IgD-negative memory B cell (primary cell): ENCODE measurements around the gene COQ2. TPM values are rescaled to one million over a fixed set of nuclear protein-coding genes. Genes with fewer than 3 reads are reported as not detected.
"Not testable (repeated sequence)": the region's sequence is repeated elsewhere in the genome, so short reads cannot be mapped to it uniquely, and the experiment has no call there.

Source experiments
- H3K27ac Mint-ChIP-seq, 3 donors: one replicate each; pipeline ENCODE4 v1.8.0; 2020 to 2022; ENCODE audit warnings: mild to moderate bottlenecking in 3 of 3, mixed read lengths in 3 of 3, moderate library complexity in 1 of 3
- H3K27me3 Mint-ChIP-seq: one replicate; pipeline ENCODE4 v1.8.0; 2021; ENCODE audit warnings: mixed read lengths
- H3K36me3 Mint-ChIP-seq: one replicate; pipeline ENCODE4 v1.8.0; 2020; ENCODE audit warnings: mild to moderate bottlenecking, mixed read lengths
- H3K4me1 Mint-ChIP-seq, 3 donors: one replicate each; pipeline ENCODE4 v1.8.0; 2020 to 2022; ENCODE audit warnings: mixed read lengths in 3 of 3, mild to moderate bottlenecking in 1 of 3
- H3K4me3 Mint-ChIP-seq, 4 donors: one replicate each; pipeline ENCODE4 v1.8.0; 2020 to 2022; ENCODE audit warnings: mild to moderate bottlenecking in 4 of 4, mixed read lengths in 4 of 4, moderate library complexity in 3 of 4
- H3K9me3 Mint-ChIP-seq, 3 donors: one replicate each; pipeline ENCODE4 v1.8.0; 2020 to 2021; ENCODE audit warnings: mixed read lengths in 3 of 3, mild to moderate bottlenecking in 1 of 3
- polyA plus RNA-seq: library from polyadenylated mRNA; unstranded; fragments of 300-500 nt; fragmentation: Illumina TruSeq; gene quantifications from one replicate; pipeline ENCODE4 v1.2.3, GENCODE V29; 2021

The COQ2 gene
- 9.8 TPM for polyA plus RNA-seq

GRCh38 chr4:83284193-83285054, at the start of gene COQ2:
COQ2 (minus strand) TSS chr4:83284798; CDS start chr4:83284764, 34 bp downstream.
- H3K4me3 Mint-ChIP-seq, result peak within 1 kb of the TSS; percentile 90 to 100 (median 97)
- peaks cover 25 to 33% (median 29%) of the 10 kb centered on the region in 3 donors for H3K4me1 Mint-ChIP-seq
- H3K27ac Mint-ChIP-seq, result peak within 1 kb of the TSS; percentile 92 to 99 (median 93)
- H3K9me3 Mint-ChIP-seq, result no peaks in the 10 kb centered on the region
- peaks cover 5% of the 10 kb centered on the region for H3K36me3 Mint-ChIP-seq
- H3K27me3 Mint-ChIP-seq, result no peaks in the 10 kb centered on the region

- peaks cover 7 to 11% (median 10%) of the 10 kb centered on the region in 3 donors for H3K4me1 Mint-ChIP-seq
- H3K4me3 Mint-ChIP-seq, result peak overlapping the region in 1 of 4 donors; percentile 89
- H3K9me3 Mint-ChIP-seq, result no peaks in the 10 kb centered on the region
- no peaks in the 10 kb centered on the region for H3K27me3 Mint-ChIP-seq
- peaks cover 2% of the 10 kb centered on the region for H3K36me3 Mint-ChIP-seq
- H3K27ac Mint-ChIP-seq, result no peak overlapping the region
Measured at GRCh38 chr4:83331956-83332355, 47.4 kb upstream of the COQ2 start.

GRCh38 chr4:83329521-83330110, 45.0 kb upstream of the COQ2 start:
- Mint-ChIP-seq H3K36me3 (peaks cover 2% of the 10 kb centered on the region), H3K27me3 (no peaks in the 10 kb centered on the region), H3K4me1 (peaks cover 0 to 3% (median 0%) of the 10 kb centered on the region in 3 donors), H3K9me3 (no peaks in the 10 kb centered on the region), H3K4me3 (no peak overlapping the region), H3K27ac (no peak overlapping the region)

GRCh38 chr4:83328521-83329187, 44.1 kb upstream of the COQ2 start:
- Mint-ChIP-seq H3K4me1 (no peaks in the 10 kb centered on the region), H3K4me3 (no peak overlapping the region), H3K36me3 (peaks cover 2% of the 10 kb centered on the region)

DNA sequence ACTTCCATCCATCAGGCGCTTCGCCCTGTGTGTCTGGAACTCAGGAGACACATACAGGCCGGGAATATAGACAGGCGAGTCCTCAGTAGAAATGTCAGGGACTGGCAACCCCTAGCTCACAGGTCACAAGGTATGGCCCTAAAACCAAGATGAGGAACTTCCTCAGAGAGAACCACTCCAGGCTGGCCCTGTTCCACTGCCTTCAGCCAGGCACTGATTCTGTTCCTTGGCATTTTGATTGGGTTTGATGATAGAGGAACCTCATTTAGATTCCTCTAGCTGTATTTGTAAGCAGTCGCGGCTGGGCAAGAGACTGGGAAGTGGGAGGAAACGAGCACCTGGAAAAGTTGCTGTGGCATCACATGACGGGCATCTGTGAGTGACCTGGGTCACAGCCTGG, 41.9 kb upstream of the COQ2 start:
- no peaks in the 10 kb centered on the region for H3K9me3 Mint-ChIP-seq
- no peak overlapping the region for H3K4me3 Mint-ChIP-seq
- H3K27ac Mint-ChIP-seq, result no peak overlapping the region
- H3K4me1 Mint-ChIP-seq, result no peaks in the 10 kb centered on the region
- H3K36me3 Mint-ChIP-seq, result peaks cover 2% of the 10 kb centered on the region
- no peaks in the 10 kb centered on the region for H3K27me3 Mint-ChIP-seq

More at GRCh38 chr4:83328521-83329187, 44.1 kb upstream of the COQ2 start:
- H3K27ac Mint-ChIP-seq, result peak overlapping the region in 1 of 3 donors; percentile 17
- no peaks in the 10 kb centered on the region for H3K9me3 Mint-ChIP-seq
- no peaks in the 10 kb centered on the region for H3K27me3 Mint-ChIP-seq

DNA sequence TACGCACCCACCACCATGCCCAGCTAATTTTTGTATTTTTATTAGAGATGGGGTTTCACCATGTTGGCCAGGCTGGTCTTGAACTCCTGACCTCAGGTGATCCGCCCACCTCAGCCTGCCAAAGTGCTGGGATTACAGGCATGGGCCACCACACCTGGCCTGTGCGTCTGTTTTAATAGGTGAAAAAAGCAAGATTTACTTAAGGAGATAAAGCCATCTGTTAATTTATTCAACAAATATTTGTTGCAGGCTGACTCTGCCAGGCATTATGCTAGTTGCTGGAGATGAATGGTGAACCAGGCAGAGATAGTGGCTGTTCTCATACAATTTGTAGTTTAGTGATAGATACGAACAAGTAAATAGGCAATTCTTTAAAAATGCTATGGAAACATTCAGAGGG, 40.7 kb upstream of the COQ2 start:
- H3K4me1 Mint-ChIP-seq, H3K36me3 Mint-ChIP-seq, H3K27ac Mint-ChIP-seq, H3K9me3 Mint-ChIP-seq, H3K4me3 Mint-ChIP-seq, H3K27me3 Mint-ChIP-seq: not testable (repeated sequence)

DNA sequence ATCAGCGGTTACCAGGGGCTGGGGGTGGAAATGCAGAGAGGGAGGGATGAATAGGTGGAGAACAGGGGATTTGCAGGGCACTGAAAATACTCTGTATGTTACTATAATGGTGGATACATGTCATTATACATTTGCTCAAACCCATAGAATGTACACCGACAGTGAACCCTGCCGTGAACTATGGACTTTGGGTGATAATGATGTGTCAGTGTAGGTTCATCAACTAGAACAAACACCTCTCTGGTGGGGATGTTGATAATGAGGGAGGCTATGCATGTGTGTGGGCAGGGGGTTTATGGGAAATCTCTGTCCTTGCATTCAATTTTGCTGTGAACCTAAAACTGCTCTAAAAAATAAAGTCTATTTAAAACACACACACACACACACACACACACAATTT, 38.5 kb upstream of the COQ2 start:
- no peaks in the 10 kb centered on the region for H3K27me3 Mint-ChIP-seq
- H3K4me1 Mint-ChIP-seq, result no peaks in the 10 kb centered on the region
- H3K36me3 Mint-ChIP-seq, result peaks cover 5% of the 10 kb centered on the region
- H3K27ac Mint-ChIP-seq, result no peak overlapping the region
- no peaks in the 10 kb centered on the region for H3K9me3 Mint-ChIP-seq
- H3K4me3 Mint-ChIP-seq, result no peak overlapping the region

DNA sequence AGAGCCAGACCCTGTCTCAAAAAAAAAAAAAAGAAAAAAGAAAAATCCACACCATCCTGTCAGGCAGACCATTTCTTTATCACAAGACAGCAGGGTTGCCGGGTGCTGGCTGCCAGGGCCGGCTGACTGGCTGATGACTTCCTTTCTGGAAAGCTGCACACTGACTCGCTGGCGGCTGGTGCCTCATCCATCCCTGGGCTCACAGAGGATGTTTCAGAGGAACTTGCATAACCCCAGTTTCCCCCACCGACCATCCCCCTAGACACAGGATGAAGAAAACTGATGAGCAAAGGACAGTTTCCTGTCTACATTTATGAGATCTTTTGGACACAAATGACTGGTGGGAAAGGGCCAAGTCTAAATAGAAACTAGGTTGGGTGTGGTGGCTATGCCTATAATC, 36.0 kb upstream of the COQ2 start:
- Mint-ChIP-seq H3K4me1 (peaks cover 0 to 1% (median 0%) of the 10 kb centered on the region in 3 donors), H3K27ac (no peak overlapping the region), H3K9me3 (no peaks in the 10 kb centered on the region), H3K4me3 (no peak overlapping the region), H3K27me3 (no peaks in the 10 kb centered on the region), H3K36me3 (peaks cover 6% of the 10 kb centered on the region)

GRCh38 chr4:83318666-83319065, 34.1 kb upstream of the COQ2 start:
- Mint-ChIP-seq H3K27ac (no peak overlapping the region), H3K36me3 (peaks cover 6% of the 10 kb centered on the region), H3K9me3 (no peaks in the 10 kb centered on the region), H3K4me1 (peaks cover 0 to 1% (median 0%) of the 10 kb centered on the region in 3 donors), H3K4me3 (no peak overlapping the region), H3K27me3 (no peaks in the 10 kb centered on the region)

- Mint-ChIP-seq H3K27ac (no peak overlapping the region), H3K36me3 (peaks cover 6% of the 10 kb centered on the region), H3K9me3 (no peaks in the 10 kb centered on the region), H3K4me1 (peaks cover 0 to 1% (median 0%) of the 10 kb centered on the region in 3 donors), H3K4me3 (no peak overlapping the region), H3K27me3 (no peaks in the 10 kb centered on the region)
Measured at GRCh38 chr4:83317671-83318070, 33.1 kb upstream of the COQ2 start.

DNA sequence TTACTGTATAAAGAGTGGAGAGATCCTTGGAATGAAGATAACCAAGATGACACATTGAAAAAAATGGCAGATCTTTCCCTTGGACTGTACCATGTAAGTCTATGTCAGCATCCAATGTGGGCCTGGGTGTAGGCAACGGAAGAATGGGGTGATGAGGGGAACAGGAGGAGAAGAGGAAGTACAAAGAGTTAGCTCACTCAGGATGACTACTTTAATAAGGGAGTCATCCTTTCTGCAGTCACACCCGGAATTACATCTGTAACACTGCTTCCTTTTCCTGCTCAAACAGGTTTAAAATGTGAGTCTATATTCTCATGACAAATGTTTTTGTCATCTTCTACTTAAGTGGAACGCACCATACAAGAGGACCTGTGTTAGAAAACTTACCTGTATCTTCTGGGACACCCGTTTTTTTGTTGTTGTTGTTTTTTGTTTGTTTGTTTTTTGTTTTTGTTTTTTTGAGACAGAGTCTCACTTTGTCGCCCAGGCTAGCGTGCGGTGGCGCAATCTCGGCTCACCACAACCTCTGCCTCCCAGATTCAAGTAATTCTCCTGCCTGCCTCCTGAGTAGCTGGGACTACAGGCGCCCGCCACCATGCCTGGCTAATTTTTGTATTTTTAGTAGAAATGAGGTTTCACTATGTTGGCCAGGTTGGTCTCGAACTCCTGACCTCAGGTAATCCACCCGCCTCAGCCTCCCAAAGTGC, 32.0 kb upstream of the COQ2 start:
- H3K4me1 Mint-ChIP-seq, result peaks cover 0 to 1% (median 0%) of the 10 kb centered on the region in 3 donors
- H3K9me3 Mint-ChIP-seq, result no peaks in the 10 kb centered on the region
- H3K27ac Mint-ChIP-seq, result no peak overlapping the region
- no peaks in the 10 kb centered on the region for H3K27me3 Mint-ChIP-seq
- no peak overlapping the region for H3K4me3 Mint-ChIP-seq
- peaks cover 8% of the 10 kb centered on the region for H3K36me3 Mint-ChIP-seq

DNA sequence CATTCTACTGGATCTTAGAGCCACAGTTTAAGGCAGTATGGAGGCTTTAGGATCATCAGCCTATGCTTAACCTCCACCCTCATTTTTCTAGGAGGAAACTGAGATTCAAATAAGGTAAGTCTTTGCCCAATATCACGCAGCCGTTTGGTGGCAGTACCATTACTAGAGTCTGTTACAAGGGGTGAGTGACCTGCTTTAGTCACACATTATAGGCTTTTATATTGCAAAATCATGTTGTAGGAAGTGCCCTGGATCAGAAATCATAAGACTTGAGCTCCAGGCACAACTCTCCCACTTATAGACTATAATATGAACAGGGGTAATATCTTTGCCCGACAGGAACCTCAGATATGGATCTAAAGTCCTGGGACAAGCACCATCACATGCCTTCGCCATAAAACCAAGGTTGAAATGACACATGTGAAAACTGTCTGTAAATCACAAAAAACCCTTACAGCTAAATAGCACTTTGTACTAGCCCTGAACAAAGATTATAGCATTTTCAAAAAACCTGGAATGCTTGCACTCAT, 30.8 kb upstream of the COQ2 start:
- H3K36me3 Mint-ChIP-seq, result peaks cover 9% of the 10 kb centered on the region
- H3K4me1 Mint-ChIP-seq, result peaks cover 0 to 1% (median 0%) of the 10 kb centered on the region in 3 donors
- no peak overlapping the region for H3K4me3 Mint-ChIP-seq
- no peak overlapping the region for H3K27ac Mint-ChIP-seq
- H3K9me3 Mint-ChIP-seq, result no peaks in the 10 kb centered on the region
- no peaks in the 10 kb centered on the region for H3K27me3 Mint-ChIP-seq

DNA sequence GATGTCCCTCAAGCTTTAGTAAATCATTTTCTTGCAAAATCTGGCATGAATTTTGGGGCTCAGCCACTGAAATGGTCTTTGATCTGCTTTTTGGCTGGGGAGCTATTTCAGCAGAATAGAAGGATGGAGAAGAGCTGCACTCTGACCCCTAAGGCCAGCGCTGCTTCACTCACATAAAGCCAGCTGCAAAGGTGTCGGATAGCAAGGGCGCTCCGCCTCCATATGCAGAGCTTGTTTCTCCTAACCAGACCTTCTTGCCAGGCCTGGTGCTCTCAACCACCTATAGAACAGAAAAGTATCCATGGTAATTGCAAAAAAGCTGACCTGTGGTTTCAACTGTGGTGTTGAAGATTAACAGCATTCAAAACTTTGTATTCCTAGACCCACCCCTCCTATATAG, 24.1 kb upstream of the COQ2 start:
- Mint-ChIP-seq H3K27ac (no peak overlapping the region), H3K4me3 (no peak overlapping the region), H3K36me3 (peaks cover 7% of the 10 kb centered on the region), H3K4me1 (no peaks in the 10 kb centered on the region), H3K9me3 (no peaks in the 10 kb centered on the region), H3K27me3 (no peaks in the 10 kb centered on the region)

DNA sequence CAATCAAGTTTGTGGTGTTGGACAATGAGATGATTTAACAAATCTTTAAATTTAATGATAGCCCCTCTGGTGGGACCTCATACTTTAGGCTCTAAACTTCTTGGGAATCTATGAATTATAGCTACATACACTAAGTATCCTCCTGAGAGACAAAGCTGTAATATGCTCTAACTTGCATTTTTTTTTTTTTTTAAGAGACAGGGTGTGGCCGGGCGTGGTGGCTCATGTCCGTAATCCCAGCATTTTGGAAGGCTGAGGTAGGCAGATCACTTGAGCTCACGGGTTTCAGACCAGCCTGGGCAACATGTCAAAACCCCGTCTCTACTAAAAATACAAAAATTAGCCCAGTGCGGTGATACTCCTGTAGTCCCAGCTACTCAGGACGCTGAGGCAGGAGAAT, 23.3 kb upstream of the COQ2 start:
- Mint-ChIP-seq H3K4me1 (no peaks in the 10 kb centered on the region), H3K36me3 (peaks cover 7% of the 10 kb centered on the region), H3K4me3 (no peak overlapping the region), H3K27me3 (no peaks in the 10 kb centered on the region), H3K9me3 (no peaks in the 10 kb centered on the region), H3K27ac (peak overlapping the region in 1 of 3 donors; percentile 46)

GRCh38 chr4:83305187-83305586, 20.6 kb upstream of the COQ2 start:
- H3K4me3 Mint-ChIP-seq, result no peak overlapping the region
- peaks cover 4% of the 10 kb centered on the region for H3K36me3 Mint-ChIP-seq
- peaks cover 0 to 3% (median 0%) of the 10 kb centered on the region in 3 donors for H3K4me1 Mint-ChIP-seq
- H3K9me3 Mint-ChIP-seq, result no peaks in the 10 kb centered on the region
- H3K27ac Mint-ChIP-seq, result no peak overlapping the region
- H3K27me3 Mint-ChIP-seq, result no peaks in the 10 kb centered on the region
